ENCODE measurements around the gene DCTN1. TPM values are rescaled to one million over a fixed set of nuclear protein-coding genes. Genes with fewer than 3 reads are reported as not detected.
A peak's percentile ranks its signal among the peaks of the same experiment; 100 is the strongest.

Gene DCTN1
- total RNA-seq, 2 experiments from 2014 or later = 112 to 115 TPM

GRCh38 chr2:74420006-74420405 lies 39.9 kb upstream of the DCTN1 start:
- Mint-ChIP-seq H3K9me3 (ENCODE audit: insufficient read depth) (no peaks in the 10 kb centered on the region), H3K27me3 (ENCODE audit: low read depth) (no peaks in the 10 kb centered on the region), H3K36me3 (ENCODE audit: low read depth) (peaks cover 12% of the 10 kb centered on the region), H3K27ac (peak overlapping the region; percentile 5), H3K4me1 (ENCODE audit: low read depth) (peaks cover 40% of the 10 kb centered on the region), H3K4me3 (no peak overlapping the region)
- CTCF ChIA-PET = interaction anchor here (1.0 kb wide), 1 partner anchor 166 kb away, joined by 3 read pairs; no protein-coding TSS in a partner anchor
- DNase-seq (no peak), ATAC-seq (no peak)
- POLR2A ChIA-PET = no interaction called here

- Mint-ChIP-seq H3K4me3 (no peak overlapping the region), H3K36me3 (ENCODE audit: low read depth) (peaks cover 8% of the 10 kb centered on the region), H3K9me3 (ENCODE audit: insufficient read depth) (no peaks in the 10 kb centered on the region), H3K27ac (no peak overlapping the region), H3K27me3 (ENCODE audit: low read depth) (no peaks in the 10 kb centered on the region), H3K4me1 (ENCODE audit: low read depth) (peaks cover 43% of the 10 kb centered on the region)
- CTCF ChIA-PET = interaction anchor here (0.9 to 1.0 kb wide), 2 partner anchors 27 to 112 kb away, joined by 3 read pairs; no protein-coding TSS in a partner anchor
- POLR2A ChIA-PET = interaction anchor here (0.6 kb wide), 1 partner anchor 45 kb away, joined by 3 read pairs; no protein-coding TSS in a partner anchor
- DNase-seq (no peak), ATAC-seq (no peak)
These were observed 39.2 kb upstream of the DCTN1 start for GRCh38 chr2:74419345-74419744.

GRCh38 chr2:74418312-74418711 lies 38.2 kb upstream of the DCTN1 start:
- no peak for DNase-seq
- Mint-ChIP-seq H3K4me3 (no peak overlapping the region), H3K27ac (no peak overlapping the region), H3K36me3 (ENCODE audit: low read depth) (peaks cover 6% of the 10 kb centered on the region), H3K9me3 (ENCODE audit: insufficient read depth) (no peaks in the 10 kb centered on the region), H3K4me1 (ENCODE audit: low read depth) (peaks cover 49% of the 10 kb centered on the region), H3K27me3 (ENCODE audit: low read depth) (no peaks in the 10 kb centered on the region)
- ChIA-PET POLR2A (interaction anchor here (0.6 kb wide), 1 partner anchor 82 kb away, joined by 3 read pairs; no protein-coding TSS in a partner anchor), CTCF (interaction anchor here (1.0 to 1.2 kb wide), 2 partner anchors 40 to 113 kb away, joined by 3 to 4 read pairs; partner anchors contain the start of gene WBP1)
- no peak for ATAC-seq

- H3K27ac Mint-ChIP-seq = no peak overlapping the region
- H3K9me3 Mint-ChIP-seq (ENCODE audit: insufficient read depth) = no peaks in the 10 kb centered on the region
- DNase-seq (no peak), ATAC-seq (no peak)
- peaks cover 4% of the 10 kb centered on the region for H3K36me3 Mint-ChIP-seq (ENCODE audit: low read depth)
- no peaks in the 10 kb centered on the region for H3K27me3 Mint-ChIP-seq (ENCODE audit: low read depth)
- POLR2A ChIA-PET = no interaction called here
- H3K4me1 Mint-ChIP-seq (ENCODE audit: low read depth) = peaks cover 47% of the 10 kb centered on the region
- no peak overlapping the region for H3K4me3 Mint-ChIP-seq
- CTCF ChIA-PET = interaction anchor here (1.2 kb wide), 1 partner anchor 41 kb away, joined by 4 read pairs; the partner anchor contains the start of gene WBP1
These were observed 37.7 kb upstream of the DCTN1 start for GRCh38 chr2:74417763-74418162.

- Mint-ChIP-seq H3K36me3 (ENCODE audit: low read depth) (peaks cover 1% of the 10 kb centered on the region), H3K4me3 (no peak overlapping the region), H3K4me1 (ENCODE audit: low read depth) (peaks cover 41% of the 10 kb centered on the region), H3K27me3 (ENCODE audit: low read depth) (no peaks in the 10 kb centered on the region), H3K9me3 (ENCODE audit: insufficient read depth) (no peaks in the 10 kb centered on the region), H3K27ac (no peak overlapping the region)
- ATAC-seq (no peak), DNase-seq (no peak)
- ChIA-PET CTCF (interaction anchor here (1.2 kb wide), 1 partner anchor 41 kb away, joined by 4 read pairs; the partner anchor contains the start of gene WBP1), POLR2A (no interaction called here)
These were observed 37.1 kb upstream of the DCTN1 start for GRCh38 chr2:74417197-74417596.

- ChIA-PET CTCF (interaction anchor here (1.2 kb wide), 1 partner anchor 42 kb away, joined by 4 read pairs; the partner anchor contains the start of gene WBP1), POLR2A (no interaction called here)
- DNase-seq (no peak), ATAC-seq (no peak)
- Mint-ChIP-seq H3K36me3 (ENCODE audit: low read depth) (no peaks in the 10 kb centered on the region), H3K27me3 (ENCODE audit: low read depth) (no peaks in the 10 kb centered on the region), H3K27ac (no peak overlapping the region), H3K4me1 (ENCODE audit: low read depth) (peaks cover 37% of the 10 kb centered on the region), H3K4me3 (no peak overlapping the region), H3K9me3 (ENCODE audit: insufficient read depth) (no peaks in the 10 kb centered on the region)
These were observed 36.7 kb upstream of the DCTN1 start for GRCh38 chr2:74416778-74417177.

- ChIA-PET CTCF (no interaction called here), POLR2A (interaction anchor here (1.1 kb wide), 1 partner anchor 39 kb away, joined by 3 read pairs; the partner anchor contains the start of gene INO80B)
- Mint-ChIP-seq H3K4me1 (ENCODE audit: low read depth) (peaks cover 32% of the 10 kb centered on the region), H3K36me3 (ENCODE audit: low read depth) (no peaks in the 10 kb centered on the region), H3K27me3 (ENCODE audit: low read depth) (no peaks in the 10 kb centered on the region), H3K4me3 (no peak overlapping the region), H3K9me3 (ENCODE audit: insufficient read depth) (no peaks in the 10 kb centered on the region), H3K27ac (no peak overlapping the region)
- no peak for DNase-seq
- ATAC-seq = no peak
These were observed 35.8 kb upstream of the DCTN1 start for GRCh38 chr2:74415762-74416395.

GRCh38 chr2:74414881-74415761 lies 35.0 kb upstream of the DCTN1 start:
- H3K36me3 Mint-ChIP-seq (ENCODE audit: low read depth) = no peaks in the 10 kb centered on the region
- peaks cover 27% of the 10 kb centered on the region for H3K4me1 Mint-ChIP-seq (ENCODE audit: low read depth)
- peak; percentile 55 for ATAC-seq
- H3K27ac Mint-ChIP-seq = no peak overlapping the region
- ChIA-PET CTCF (interaction anchor here (1.1 kb wide), 2 partner anchors 14 to 24 kb away, joined by 3 to 5 read pairs; no protein-coding TSS in a partner anchor), POLR2A (interaction anchor here (0.8 to 1.1 kb wide), 2 partner anchors 18 to 39 kb away, joined by 3 to 6 read pairs; partner anchors contain the start of gene INO80B)
- no peaks in the 10 kb centered on the region for H3K27me3 Mint-ChIP-seq (ENCODE audit: low read depth)
- no peak overlapping the region for H3K4me3 Mint-ChIP-seq
- no peaks in the 10 kb centered on the region for H3K9me3 Mint-ChIP-seq (ENCODE audit: insufficient read depth)
- no peak for DNase-seq

- Mint-ChIP-seq H3K9me3 (ENCODE audit: insufficient read depth) (no peaks in the 10 kb centered on the region), H3K4me3 (peak overlapping the region; percentile 31), H3K4me1 (ENCODE audit: low read depth) (peaks cover 24% of the 10 kb centered on the region), H3K27me3 (ENCODE audit: low read depth) (no peaks in the 10 kb centered on the region), H3K27ac (no peak overlapping the region), H3K36me3 (ENCODE audit: low read depth) (no peaks in the 10 kb centered on the region)
- ATAC-seq (no peak), DNase-seq (no peak)
- POLR2A ChIA-PET = interaction anchor here (0.8 to 1.2 kb wide), 2 partner anchors 18 to 45 kb away, joined by 3 to 6 read pairs; no protein-coding TSS in a partner anchor
- CTCF ChIA-PET = interaction anchor here (1.1 to 1.4 kb wide), 3 partner anchors 15 to 165 kb away, joined by 3 to 5 read pairs (median 3); no protein-coding TSS in a partner anchor
These were observed 34.3 kb upstream of the DCTN1 start for GRCh38 chr2:74414441-74414840.

GRCh38 chr2:74413001-74413698 lies 33.0 kb upstream of the DCTN1 start:
- H3K27ac Mint-ChIP-seq = no peak overlapping the region
- no peaks in the 10 kb centered on the region for H3K9me3 Mint-ChIP-seq (ENCODE audit: insufficient read depth)
- POLR2A ChIA-PET = interaction anchor here (1.2 kb wide), 1 partner anchor 46 kb away, joined by 3 read pairs; no protein-coding TSS in a partner anchor
- ATAC-seq = no peak
- no peak overlapping the region for H3K4me3 Mint-ChIP-seq
- no peaks in the 10 kb centered on the region for H3K36me3 Mint-ChIP-seq (ENCODE audit: low read depth)
- H3K27me3 Mint-ChIP-seq (ENCODE audit: low read depth) = peaks cover 5% of the 10 kb centered on the region
- CTCF ChIA-PET = interaction anchor here (0.9 to 1.4 kb wide), 4 partner anchors 20 to 164 kb away, joined by 3 read pairs; partner anchors contain the start of gene MOGS
- peaks cover 24% of the 10 kb centered on the region for H3K4me1 Mint-ChIP-seq (ENCODE audit: low read depth)
- DNase-seq = no peak

- H3K27ac Mint-ChIP-seq = no peak overlapping the region
- CTCF ChIA-PET = interaction anchor here (1.4 kb wide), 2 partner anchors 16 to 158 kb away, joined by 4 to 5 read pairs; no protein-coding TSS in a partner anchor
- no peaks in the 10 kb centered on the region for H3K9me3 Mint-ChIP-seq (ENCODE audit: insufficient read depth)
- POLR2A ChIA-PET = no interaction called here
- H3K4me3 Mint-ChIP-seq = no peak overlapping the region
- ATAC-seq = no peak
- H3K36me3 Mint-ChIP-seq (ENCODE audit: low read depth) = no peaks in the 10 kb centered on the region
- DNase-seq = no peak
- peaks cover 12% of the 10 kb centered on the region for H3K27me3 Mint-ChIP-seq (ENCODE audit: low read depth)
- no peaks in the 10 kb centered on the region for H3K4me1 Mint-ChIP-seq (ENCODE audit: low read depth)
These were observed 27.6 kb upstream of the DCTN1 start for GRCh38 chr2:74407682-74408081.
